ENCODE data around the gene LRRC19.

- no peak for TF ChIP-seq POLR2A (IDR thresholded peaks at IDR 0.05)
- TF ChIP-seq POLR2AphosphoS5 (IDR thresholded peaks at IDR 0.05) = no peak
These were observed 31.5 kb downstream of the LRRC19 start for GRCh38 chr9:26973989-26974388.
